GM12873 (cell line): ENCODE measurements around the gene FAHD2A.

Experiments used
- TF ChIP-seq, protein P1 (sequence below): IDR thresholded peaks from 2 replicates; pipeline ENCODE4 v1.5.1; 2012; ENCODE audit warnings: low read depth, mild to moderate bottlenecking, moderate library complexity, low read length, control low read depth; ENCODE audit not compliant: insufficient read depth; ENCODE audit errors: missing control alignments

FAHD2A gene

GRCh38 chr2:95401480-95401879 is 1.0 kb upstream of the FAHD2A start:
- TF ChIP-seq, protein P1, sequence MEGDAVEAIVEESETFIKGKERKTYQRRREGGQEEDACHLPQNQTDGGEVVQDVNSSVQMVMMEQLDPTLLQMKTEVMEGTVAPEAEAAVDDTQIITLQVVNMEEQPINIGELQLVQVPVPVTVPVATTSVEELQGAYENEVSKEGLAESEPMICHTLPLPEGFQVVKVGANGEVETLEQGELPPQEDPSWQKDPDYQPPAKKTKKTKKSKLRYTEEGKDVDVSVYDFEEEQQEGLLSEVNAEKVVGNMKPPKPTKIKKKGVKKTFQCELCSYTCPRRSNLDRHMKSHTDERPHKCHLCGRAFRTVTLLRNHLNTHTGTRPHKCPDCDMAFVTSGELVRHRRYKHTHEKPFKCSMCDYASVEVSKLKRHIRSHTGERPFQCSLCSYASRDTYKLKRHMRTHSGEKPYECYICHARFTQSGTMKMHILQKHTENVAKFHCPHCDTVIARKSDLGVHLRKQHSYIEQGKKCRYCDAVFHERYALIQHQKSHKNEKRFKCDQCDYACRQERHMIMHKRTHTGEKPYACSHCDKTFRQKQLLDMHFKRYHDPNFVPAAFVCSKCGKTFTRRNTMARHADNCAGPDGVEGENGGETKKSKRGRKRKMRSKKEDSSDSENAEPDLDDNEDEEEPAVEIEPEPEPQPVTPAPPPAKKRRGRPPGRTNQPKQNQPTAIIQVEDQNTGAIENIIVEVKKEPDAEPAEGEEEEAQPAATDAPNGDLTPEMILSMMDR, result no peak

DNA sequence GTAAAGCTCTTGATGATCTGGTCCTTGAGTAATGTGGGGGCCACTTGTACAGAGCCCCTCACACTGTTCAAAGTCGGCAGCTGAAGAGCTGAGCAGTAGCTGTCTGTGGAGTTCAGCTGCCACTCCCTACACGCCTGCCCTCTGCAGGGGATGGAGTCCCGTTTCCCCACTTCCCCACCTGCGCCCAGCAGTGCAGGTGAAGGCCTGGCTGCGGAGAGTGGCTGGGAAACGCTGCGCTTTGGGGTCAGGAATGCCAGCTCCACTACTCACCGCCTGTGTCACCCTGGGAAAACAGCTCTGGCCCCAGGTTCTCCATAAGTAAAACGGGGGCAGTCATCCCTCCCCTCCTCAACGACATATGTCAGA is 521 bp upstream of the FAHD2A start:
- TF ChIP-seq, protein P1, result peak; percentile 4

DNA sequence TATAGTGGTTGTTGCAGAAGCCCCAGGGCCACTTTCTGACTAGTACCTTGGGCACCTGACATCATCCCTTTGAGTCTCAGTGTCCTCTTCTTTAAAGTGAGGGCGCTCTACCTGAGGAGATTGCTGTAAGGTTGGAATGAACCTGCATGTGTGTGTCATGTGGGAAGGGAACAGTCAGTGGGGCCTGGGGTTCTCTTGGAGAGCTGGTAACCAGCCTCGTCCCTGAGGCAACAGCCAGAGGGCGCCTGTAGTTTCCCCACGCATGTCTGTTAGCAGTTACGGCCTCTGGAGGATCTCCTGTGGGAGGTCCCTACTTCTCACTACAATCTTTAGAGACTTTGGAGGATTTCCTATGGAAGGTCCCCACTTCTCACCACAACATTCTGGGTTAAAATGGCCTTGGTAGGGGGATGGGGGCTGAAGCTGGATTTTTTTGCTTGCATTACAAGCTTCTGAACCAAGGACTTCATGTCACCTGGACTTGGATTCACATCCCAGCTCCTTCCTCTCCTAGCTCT is 755 bp downstream of the FAHD2A start:
- TF ChIP-seq, protein P1, result peak; percentile 53

DNA sequence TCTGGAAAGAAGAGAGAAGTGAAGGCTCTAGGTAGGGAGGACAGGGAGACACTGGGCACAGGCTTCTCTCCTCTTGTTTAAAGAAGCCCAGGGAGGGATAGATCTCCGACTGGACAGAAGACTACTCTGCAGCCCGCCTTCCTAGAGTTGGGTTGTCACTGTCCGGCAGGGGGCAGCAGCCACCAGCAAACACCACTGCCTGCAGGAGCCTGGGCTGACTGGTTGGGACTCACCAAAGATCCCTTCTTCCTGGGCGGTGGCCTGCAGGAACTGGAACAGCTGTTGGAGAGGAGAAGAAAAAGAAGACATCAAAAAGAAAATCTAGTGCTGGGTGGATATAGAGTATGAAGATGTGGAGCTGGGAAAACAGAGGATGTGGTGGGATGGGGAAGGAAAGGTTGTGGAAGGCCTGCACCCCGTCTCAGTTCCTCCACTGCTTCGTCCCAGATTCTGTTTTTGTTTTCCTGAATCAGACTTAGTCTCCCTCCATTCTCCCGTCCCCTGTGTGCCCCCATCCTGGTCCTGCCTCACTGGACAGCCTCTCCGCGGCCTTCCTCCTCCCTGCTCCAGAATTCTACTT is 11.6 kb downstream of the FAHD2A start:
- TF ChIP-seq, protein P1, result peak; percentile 83
